Neutrophil (primary cell): ENCODE results near the gene CCR4.
"Not testable (repeated sequence)": the region's sequence is repeated elsewhere in the genome, so short reads cannot be mapped to it uniquely, and the experiment has no call there.

ENCODE experiments used
- H3K27ac ChIP-seq: fragments of 200-600 bp; sonication (generic); 2 replicates; pipeline ENCODE4 v1.5.1; 2016; ENCODE audit warnings: mild to moderate bottlenecking, moderate library complexity
- H3K27me3 ChIP-seq: fragments of 200-600 bp; sonication (generic); 2 replicates; pipeline ENCODE4 v1.6.0; 2016; ENCODE audit warnings: mild to moderate bottlenecking
- H3K36me3 ChIP-seq: fragments of 200-600 bp; sonication (generic); 2 replicates; pipeline ENCODE4 v1.5.1; 2017
- H3K4me1 ChIP-seq, 2 experiments: fragments of 200-600 bp in 1 of 2; sonication (generic) in 1 of 2; 1 replicate in 1 of 2; 2 replicates in 1 of 2; pipeline versions ENCODE4 v1.5.1 to v1.6.1; 2013 to 2016; ENCODE audit warnings: low read depth in 1 of 2, low read length in 1 of 2, mild to moderate bottlenecking in 1 of 2, moderate library complexity in 1 of 2; ENCODE audit not compliant: control insufficient read depth in 1 of 2, insufficient read depth in 1 of 2
- H3K4me3 ChIP-seq, 2 experiments: fragments of 200-600 bp in 1 of 2; sonication (generic) in 1 of 2; 1 replicate in 1 of 2; 2 replicates in 1 of 2; pipeline ENCODE4 v1.5.1; 2013 to 2016; ENCODE audit warnings: low read depth in 1 of 2, low read length in 1 of 2, mild to moderate bottlenecking in 1 of 2, moderate library complexity in 1 of 2
- H3K9me3 ChIP-seq: fragments of 200-600 bp; sonication (generic); 2 replicates; pipeline ENCODE4 v1.5.1; 2016
- CTCF ChIP-seq: fragments of 200-600 bp; sonication (generic); IDR thresholded peaks from 2 replicates; pipeline ENCODE4 v1.5.1; 2016; ENCODE audit warnings: antibody characterized with exemption

Gene CCR4

GRCh38 chr3:32913790-32914446 lies 37.5 kb upstream of the CCR4 start:
- no peak overlapping the region for H3K4me3 ChIP-seq
- no peak overlapping the region for H3K27ac ChIP-seq
- H3K9me3 ChIP-seq: peaks cover 8% of the 10 kb centered on the region
- H3K27me3 ChIP-seq: no peaks in the 10 kb centered on the region
- no peaks in the 10 kb centered on the region for H3K4me1 ChIP-seq
- H3K36me3 ChIP-seq: no peaks in the 10 kb centered on the region
- no peak for TF ChIP-seq CTCF

- H3K4me1 ChIP-seq: no peaks in the 10 kb centered on the region
- TF ChIP-seq CTCF: no peak
- H3K9me3 ChIP-seq: peaks cover 8% of the 10 kb centered on the region
- no peak overlapping the region for H3K27ac ChIP-seq
- peaks cover 6% of the 10 kb centered on the region for H3K27me3 ChIP-seq
- no peaks in the 10 kb centered on the region for H3K36me3 ChIP-seq
- H3K4me3 ChIP-seq: no peak overlapping the region
Observed at GRCh38 chr3:32919920-32920319, 31.5 kb upstream of the CCR4 start.

- Histone ChIP-seq H3K36me3 (no peaks in the 10 kb centered on the region), H3K4me1 (no peaks in the 10 kb centered on the region), H3K27me3 (peaks cover 6% of the 10 kb centered on the region), H3K27ac (no peak overlapping the region), H3K9me3 (peaks cover 4% of the 10 kb centered on the region), H3K4me3 (no peak overlapping the region)
- TF ChIP-seq CTCF: no peak
Observed at GRCh38 chr3:32922078-32922477, 29.4 kb upstream of the CCR4 start.

GRCh38 chr3:32930161-32930560 lies 21.3 kb upstream of the CCR4 start:
- Histone ChIP-seq H3K4me1 (no peaks in the 10 kb centered on the region), H3K9me3 (no peaks in the 10 kb centered on the region), H3K27me3 (no peaks in the 10 kb centered on the region), H3K27ac (no peak overlapping the region), H3K4me3 (no peak overlapping the region), H3K36me3 (no peaks in the 10 kb centered on the region)
- TF ChIP-seq CTCF: no peak

- not testable (repeated sequence) for H3K4me1 ChIP-seq, H3K36me3 ChIP-seq, H3K4me3 ChIP-seq, H3K27ac ChIP-seq, H3K27me3 ChIP-seq, H3K9me3 ChIP-seq
Observed at GRCh38 chr3:32931273-32931672, 20.2 kb upstream of the CCR4 start.

GRCh38 chr3:32934150-32934742 lies 17.2 kb upstream of the CCR4 start:
- H3K4me3 ChIP-seq: no peak overlapping the region
- H3K27me3 ChIP-seq: no peaks in the 10 kb centered on the region
- H3K4me1 ChIP-seq: no peaks in the 10 kb centered on the region
- TF ChIP-seq CTCF: no peak
- no peaks in the 10 kb centered on the region for H3K9me3 ChIP-seq
- no peaks in the 10 kb centered on the region for H3K36me3 ChIP-seq
- no peak overlapping the region for H3K27ac ChIP-seq
